HG02852 (cell line): ENCODE measurements around the gene AMIGO3.
A peak's percentile ranks its signal among the peaks of the same experiment; 100 is the strongest.
"Not testable (repeated sequence)": the region's sequence is repeated elsewhere in the genome, so short reads cannot be mapped to it uniquely, and the experiment has no call there.

Experiments used
- ATAC-seq: cut with Tn5 transposase; IDR thresholded peaks from one replicate; pipeline ENCODE4 v1.9.1; 2021; ENCODE audit warnings: mild to moderate bottlenecking, moderate library complexity; ENCODE audit not compliant: unreplicated experiment

The AMIGO3 gene

GRCh38 chr3:49689908-49690624, 29.4 kb downstream of the AMIGO3 start:
- ATAC-seq, result not testable (repeated sequence)

- peak; percentile 57 for ATAC-seq
Observed at GRCh38 chr3:49689046-49689907, 30.2 kb downstream of the AMIGO3 start, which contains the start of the genes MST1 and RNF123. TSS of gene MST1 (minus strand) at chr3:49689474. CDS start at chr3:49688691, 783 bp downstream. TSS of gene RNF123 (plus strand) at chr3:49689557. CDS start at chr3:49691166, 1,609 bp downstream.

GRCh38 chr3:49688338-49689045, 31.0 kb downstream of the AMIGO3 start:
- not testable (repeated sequence) for ATAC-seq

- not testable (repeated sequence) for ATAC-seq
Observed at GRCh38 chr3:49687424-49687795, 32.1 kb downstream of the AMIGO3 start.

GRCh38 chr3:49686769-49687423, 32.6 kb downstream of the AMIGO3 start:
- not testable (repeated sequence) for ATAC-seq

- not testable (repeated sequence) for ATAC-seq
Observed at GRCh38 chr3:49686346-49686745, 33.1 kb downstream of the AMIGO3 start.

- not testable (repeated sequence) for ATAC-seq
Observed at GRCh38 chr3:49685846-49686245, 33.6 kb downstream of the AMIGO3 start.

- not testable (repeated sequence) for ATAC-seq
Observed at GRCh38 chr3:49685103-49685502, 34.4 kb downstream of the AMIGO3 start.

GRCh38 chr3:49684453-49684852, 35.0 kb downstream of the AMIGO3 start:
- not testable (repeated sequence) for ATAC-seq

GRCh38 chr3:49683162-49683561, 36.3 kb downstream of the AMIGO3 start:
- ATAC-seq, result no peak

GRCh38 chr3:49681543-49681942, 37.9 kb downstream of the AMIGO3 start:
- ATAC-seq, result no peak

GRCh38 chr3:49681232-49681522, 38.3 kb downstream of the AMIGO3 start:
- no peak for ATAC-seq

GRCh38 chr3:49680493-49681231, 38.8 kb downstream of the AMIGO3 start:
- no peak for ATAC-seq

- ATAC-seq, result no peak
Observed at GRCh38 chr3:49675912-49676311, 43.6 kb downstream of the AMIGO3 start.

GRCh38 chr3:49674497-49674983, 44.9 kb downstream of the AMIGO3 start:
- ATAC-seq, result peak; percentile 27

- peak; percentile 75 for ATAC-seq
Observed at GRCh38 chr3:49673715-49674496, 45.6 kb downstream of the AMIGO3 start, which contains the start of gene APEH. TSS of gene APEH (plus strand) at chr3:49674351. CDS start at chr3:49674402, 51 bp downstream.

- no peak for ATAC-seq
Observed at GRCh38 chr3:49673121-49673714, 46.3 kb downstream of the AMIGO3 start.
